Liver (tissue), 3 donors: ENCODE results near the gene PRR13.

Experiments
- ATF3 ChIP-seq: IDR thresholded peaks from 2 replicates; pipeline ENCODE4 v1.6.1; 2016; ENCODE audit warnings: antibody characterized with exemption
- EGR1 ChIP-seq, 2 donors: IDR thresholded peaks; 2 replicates each; pipeline ENCODE4 v1.6.1; 2016 to 2018; ENCODE audit warnings: antibody characterized with exemption in 2 of 2, low read depth in 2 of 2
- HNF4A ChIP-seq, 2 donors: conservative IDR thresholded peaks; 2 replicates each; pipeline ENCODE4 v1.6.1; 2016; ENCODE audit warnings: antibody characterized with exemption in 2 of 2, mild to moderate bottlenecking in 2 of 2
- JUND ChIP-seq, 2 donors: IDR thresholded peaks; 2 replicates each; pipeline ENCODE4 v1.6.1; 2016; ENCODE audit warnings: antibody characterized with exemption in 2 of 2
- REST ChIP-seq: IDR thresholded peaks from 2 replicates; pipeline ENCODE4 v1.6.1; 2016; ENCODE audit warnings: antibody characterized with exemption, mild to moderate bottlenecking
- RXRA ChIP-seq, 2 donors: IDR thresholded peaks; 2 replicates each; pipeline ENCODE4 v1.6.1; 2017 to 2018; ENCODE audit warnings: antibody characterized with exemption in 2 of 2, mild to moderate bottlenecking in 1 of 2
- SP1 ChIP-seq: IDR thresholded peaks from 2 replicates; pipeline ENCODE4 v1.6.1; 2018; ENCODE audit warnings: antibody characterized with exemption, mild to moderate bottlenecking
- TAF1 ChIP-seq: conservative IDR thresholded peaks from 2 replicates; pipeline ENCODE4 v1.6.1; 2016; ENCODE audit warnings: antibody characterized with exemption, mild to moderate bottlenecking
- TF ChIP-seq, protein P1 (sequence below): fragments of 150-350 bp; IDR thresholded peaks from 2 replicates; pipeline ENCODE4 v1.5.1; 2017; ENCODE audit warnings: improper control_type of control experiment, low read depth, low read length; ENCODE audit not compliant: missing input control
- TF ChIP-seq, protein P2 (sequence below): IDR thresholded peaks from 2 replicates; pipeline ENCODE4 v1.6.1; 2016; ENCODE audit warnings: antibody characterized with exemption
- donor health status: healthy.
- donor health status: healthy.

DNA sequence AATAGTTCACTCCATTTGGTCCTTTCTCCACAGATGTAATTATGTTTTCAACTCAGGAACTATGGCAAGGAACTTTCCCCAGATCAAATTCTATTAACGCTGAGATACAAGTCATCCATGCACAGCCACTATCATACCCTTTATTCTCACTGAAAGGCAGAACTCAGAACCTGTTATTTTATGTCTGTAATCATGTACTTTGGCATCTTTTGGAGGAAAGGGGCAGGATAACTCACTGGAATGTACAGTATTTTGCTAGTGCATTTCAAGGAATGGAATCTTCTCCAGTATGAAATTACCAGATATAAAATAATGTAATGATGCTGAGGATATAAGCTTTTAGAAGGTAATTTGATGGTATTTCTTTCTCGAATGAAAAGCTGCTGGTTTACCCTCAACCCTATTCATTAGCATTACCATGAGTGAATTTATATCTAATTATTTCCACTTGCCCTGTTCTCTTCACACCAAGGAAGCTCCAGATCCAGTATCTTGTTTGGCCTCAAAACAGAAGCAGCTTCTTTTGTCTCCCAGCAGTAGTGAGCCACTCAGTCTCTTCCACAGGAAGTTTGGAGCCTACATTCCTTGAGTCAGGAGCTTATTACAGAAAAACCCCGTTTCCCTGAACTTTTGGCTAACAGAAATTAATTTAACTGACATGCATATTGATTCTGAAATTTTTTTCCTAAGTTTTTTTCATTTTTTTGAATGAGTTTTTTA lies 27.9 kb upstream of the PRR13 start:
- TF ChIP-seq, protein P1, sequence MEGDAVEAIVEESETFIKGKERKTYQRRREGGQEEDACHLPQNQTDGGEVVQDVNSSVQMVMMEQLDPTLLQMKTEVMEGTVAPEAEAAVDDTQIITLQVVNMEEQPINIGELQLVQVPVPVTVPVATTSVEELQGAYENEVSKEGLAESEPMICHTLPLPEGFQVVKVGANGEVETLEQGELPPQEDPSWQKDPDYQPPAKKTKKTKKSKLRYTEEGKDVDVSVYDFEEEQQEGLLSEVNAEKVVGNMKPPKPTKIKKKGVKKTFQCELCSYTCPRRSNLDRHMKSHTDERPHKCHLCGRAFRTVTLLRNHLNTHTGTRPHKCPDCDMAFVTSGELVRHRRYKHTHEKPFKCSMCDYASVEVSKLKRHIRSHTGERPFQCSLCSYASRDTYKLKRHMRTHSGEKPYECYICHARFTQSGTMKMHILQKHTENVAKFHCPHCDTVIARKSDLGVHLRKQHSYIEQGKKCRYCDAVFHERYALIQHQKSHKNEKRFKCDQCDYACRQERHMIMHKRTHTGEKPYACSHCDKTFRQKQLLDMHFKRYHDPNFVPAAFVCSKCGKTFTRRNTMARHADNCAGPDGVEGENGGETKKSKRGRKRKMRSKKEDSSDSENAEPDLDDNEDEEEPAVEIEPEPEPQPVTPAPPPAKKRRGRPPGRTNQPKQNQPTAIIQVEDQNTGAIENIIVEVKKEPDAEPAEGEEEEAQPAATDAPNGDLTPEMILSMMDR, result no peak
- no peak for TF ChIP-seq REST
- no peak for TF ChIP-seq TAF1
- TF ChIP-seq JUND (IDR thresholded peaks at IDR 0.05), result no peak
- TF ChIP-seq EGR1 (IDR thresholded peaks at IDR 0.05; ENCODE audit: low read depth in 2 of 2), result no peak
- no peak for TF ChIP-seq HNF4A (conservative IDR thresholded peaks at IDR 0.05)
- no peak for TF ChIP-seq SP1
- TF ChIP-seq, protein P2, sequence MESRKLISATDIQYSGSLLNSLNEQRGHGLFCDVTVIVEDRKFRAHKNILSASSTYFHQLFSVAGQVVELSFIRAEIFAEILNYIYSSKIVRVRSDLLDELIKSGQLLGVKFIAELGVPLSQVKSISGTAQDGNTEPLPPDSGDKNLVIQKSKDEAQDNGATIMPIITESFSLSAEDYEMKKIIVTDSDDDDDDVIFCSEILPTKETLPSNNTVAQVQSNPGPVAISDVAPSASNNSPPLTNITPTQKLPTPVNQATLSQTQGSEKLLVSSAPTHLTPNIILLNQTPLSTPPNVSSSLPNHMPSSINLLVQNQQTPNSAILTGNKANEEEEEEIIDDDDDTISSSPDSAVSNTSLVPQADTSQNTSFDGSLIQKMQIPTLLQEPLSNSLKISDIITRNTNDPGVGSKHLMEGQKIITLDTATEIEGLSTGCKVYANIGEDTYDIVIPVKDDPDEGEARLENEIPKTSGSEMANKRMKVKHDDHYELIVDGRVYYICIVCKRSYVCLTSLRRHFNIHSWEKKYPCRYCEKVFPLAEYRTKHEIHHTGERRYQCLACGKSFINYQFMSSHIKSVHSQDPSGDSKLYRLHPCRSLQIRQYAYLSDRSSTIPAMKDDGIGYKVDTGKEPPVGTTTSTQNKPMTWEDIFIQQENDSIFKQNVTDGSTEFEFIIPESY, result no peak
- TF ChIP-seq ATF3, result no peak
- no peak for TF ChIP-seq RXRA (IDR thresholded peaks at IDR 0.05)
